Neural cell (in vitro differentiated cells): ENCODE data around the gene TTLL5. TPM values are rescaled to one million over a fixed set of nuclear protein-coding genes. Genes with fewer than 3 reads are reported as not detected.

Source experiments
- H2AFZ ChIP-seq: fragments of 200-600, 300-800 bp; sonication (generic), shearing (Covaris generic); 2 replicates; pipeline ENCODE4 v1.6.0; 2014; ENCODE audit warnings: low read depth, mild to moderate bottlenecking, antibody characterized with exemption, low read length, moderate library complexity
- H3F3A ChIP-seq: fragments of 200-600 bp; shearing (Covaris generic); 2 replicates; pipeline ENCODE4 v1.6.1; 2016; ENCODE audit warnings: mild to moderate bottlenecking, moderate library complexity, mixed read lengths, antibody characterized with exemption, low read length; ENCODE audit not compliant: insufficient read depth, poor library complexity, severe bottlenecking
- H3K27ac ChIP-seq: fragments of 200-600, 300-800 bp; sonication (generic), shearing (Covaris generic); 2 replicates; pipeline ENCODE4 v1.5.1; 2014; ENCODE audit warnings: mild to moderate bottlenecking, low read length, moderate library complexity
- H3K27me3 ChIP-seq: fragments of 300-800, 200-600 bp; sonication (generic), shearing (Covaris generic); 2 replicates; pipeline ENCODE4 v1.6.0; 2014; ENCODE audit warnings: mild to moderate bottlenecking, low read depth, low read length, moderate library complexity; ENCODE audit not compliant: insufficient read depth
- H3K36me3 ChIP-seq: fragments of 300-800, 200-600 bp; sonication (generic), shearing (Covaris generic); 2 replicates; pipeline ENCODE4 v1.5.1; 2014; ENCODE audit warnings: mild to moderate bottlenecking, antibody characterized with exemption, low read length, moderate library complexity; ENCODE audit not compliant: insufficient read depth
- H3K4me2 ChIP-seq: fragments of 300-800, 200-600 bp; sonication (generic), shearing (Covaris generic); 2 replicates; pipeline ENCODE4 v1.6.0; 2014; ENCODE audit warnings: mild to moderate bottlenecking, low read length
- H3K4me3 ChIP-seq: fragments of 300-800, 200-600 bp; sonication (generic), shearing (Covaris generic); 2 replicates; pipeline ENCODE4 v1.5.1; 2014; ENCODE audit warnings: mild to moderate bottlenecking, low read length, moderate library complexity
- H3K79me2 ChIP-seq: fragments of 200-600 bp; shearing (Covaris generic); replicated peaks from 2 replicates; pipeline ENCODE4 v1.6.0; 2014; ENCODE audit warnings: mild to moderate bottlenecking, low read length, moderate library complexity; ENCODE audit not compliant: insufficient read depth
- H3K9ac ChIP-seq: fragments of 300-800, 200-600 bp; sonication (generic), shearing (Covaris generic); 2 replicates; pipeline ENCODE4 v1.6.1; 2016; ENCODE audit warnings: mild to moderate bottlenecking, low read length, mixed read lengths
- H3K9me2 ChIP-seq: fragments of 200-600 bp; shearing (Covaris generic); 2 replicates; pipeline ENCODE4 v1.6.1; 2016; ENCODE audit warnings: mild to moderate bottlenecking, low read length, mixed read lengths; ENCODE audit not compliant: insufficient read depth
- H3K9me3 ChIP-seq: fragments of 200-600, 300-800 bp; sonication (generic), shearing (Covaris generic); 2 replicates; pipeline ENCODE4 v1.6.1; 2016; ENCODE audit warnings: mild to moderate bottlenecking, mixed run types, low read length, moderate library complexity, mixed read lengths
- H4K20me1 ChIP-seq: fragments of 200-600 bp; shearing (Covaris generic); 2 replicates; pipeline ENCODE4 v1.6.1; 2016; ENCODE audit warnings: mild to moderate bottlenecking, mixed run types; ENCODE audit not compliant: insufficient read depth
- EP300 ChIP-seq: fragments of 450-650 bp; conservative IDR thresholded peaks from 2 replicates; pipeline ENCODE4 v1.6.1; 2014; ENCODE audit warnings: antibody characterized with exemption, mild to moderate bottlenecking, moderate library complexity; ENCODE audit not compliant: poor library complexity, severe bottlenecking
- EZH2 ChIP-seq: fragments of 200-600, 300-800 bp; shearing (Covaris generic), sonication (generic); IDR thresholded peaks from 2 replicates; pipeline ENCODE4 v1.6.1; 2014; ENCODE audit warnings: antibody characterized with exemption, low read length, borderline replicate concordance, mild to moderate bottlenecking; ENCODE audit not compliant: insufficient read depth, poor library complexity, severe bottlenecking
- MXI1 ChIP-seq: fragments of 450-650 bp; conservative IDR thresholded peaks from 2 replicates; pipeline ENCODE4 v1.6.1; 2014; ENCODE audit warnings: antibody characterized with exemption, mild to moderate bottlenecking; ENCODE audit not compliant: poor library complexity, severe bottlenecking
- POLR2AphosphoS5 ChIP-seq: IDR thresholded peaks from 2 replicates; pipeline ENCODE4 v1.6.1; 2012
- RAD21 ChIP-seq: fragments of 450-650 bp; conservative IDR thresholded peaks from 2 replicates; pipeline ENCODE4 v1.6.1; 2014; ENCODE audit warnings: antibody characterized with exemption, mild to moderate bottlenecking, moderate library complexity
- SMC3 ChIP-seq: fragments of 450-650 bp; conservative IDR thresholded peaks from 2 replicates; pipeline ENCODE4 v1.6.1; 2014; ENCODE audit warnings: antibody characterized with exemption, mild to moderate bottlenecking, moderate library complexity; ENCODE audit not compliant: poor library complexity
- TAF1 ChIP-seq: IDR thresholded peaks from 2 replicates; pipeline ENCODE4 v1.6.1; 2012; ENCODE audit warnings: low read depth
- polyA plus RNA-seq: library from polyadenylated mRNA; depleted of rRNA; stranded (reverse); fragments of >200 nt; gene quantifications from 2 replicates; pipeline ENCODE4 v1.2.3, GENCODE V29; 2014
- TF ChIP-seq, protein P1 (sequence below): fragments of 450-650 bp; IDR thresholded peaks from 2 replicates; pipeline ENCODE4 v1.5.1; 2014; ENCODE audit warnings: antibody characterized with exemption, mild to moderate bottlenecking, moderate library complexity; ENCODE audit not compliant: poor library complexity, severe bottlenecking
- TF ChIP-seq, protein P2 (sequence below): IDR thresholded peaks from 2 replicates; pipeline ENCODE4 v1.6.1; 2012; ENCODE audit warnings: borderline replicate concordance

The TTLL5 gene
- polyA plus RNA-seq, 1 donor from 2014 or later, result 8.2 TPM

DNA sequence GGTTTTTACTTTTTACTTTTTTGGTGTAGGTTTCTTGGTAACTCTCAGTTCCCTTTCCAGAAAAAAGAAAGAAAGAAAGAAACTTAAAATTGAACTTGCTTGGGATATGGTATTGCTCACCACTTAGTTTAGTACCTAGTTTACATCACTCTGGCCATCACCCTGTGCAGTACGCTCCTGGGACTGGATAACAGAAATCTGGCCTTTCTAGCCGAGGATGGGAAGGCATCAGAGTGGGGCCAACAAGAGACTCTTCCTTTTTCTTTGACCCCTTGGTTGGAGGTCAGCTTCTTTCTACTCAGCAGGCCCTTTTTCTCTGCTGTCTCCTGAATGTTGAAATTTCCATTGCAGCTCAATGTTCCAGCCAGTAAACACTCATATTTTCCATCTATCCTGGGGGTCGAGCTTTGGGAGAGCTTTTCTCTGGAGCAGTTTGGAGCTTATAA is 164.1 kb downstream of the TTLL5 start:
- TF ChIP-seq RAD21 (no peak), TAF1 (no peak), SMC3 (no peak), MXI1 (no peak), POLR2AphosphoS5 (no peak), EZH2 (no peak), EP300 (no peak)
- TF ChIP-seq, protein P1, sequence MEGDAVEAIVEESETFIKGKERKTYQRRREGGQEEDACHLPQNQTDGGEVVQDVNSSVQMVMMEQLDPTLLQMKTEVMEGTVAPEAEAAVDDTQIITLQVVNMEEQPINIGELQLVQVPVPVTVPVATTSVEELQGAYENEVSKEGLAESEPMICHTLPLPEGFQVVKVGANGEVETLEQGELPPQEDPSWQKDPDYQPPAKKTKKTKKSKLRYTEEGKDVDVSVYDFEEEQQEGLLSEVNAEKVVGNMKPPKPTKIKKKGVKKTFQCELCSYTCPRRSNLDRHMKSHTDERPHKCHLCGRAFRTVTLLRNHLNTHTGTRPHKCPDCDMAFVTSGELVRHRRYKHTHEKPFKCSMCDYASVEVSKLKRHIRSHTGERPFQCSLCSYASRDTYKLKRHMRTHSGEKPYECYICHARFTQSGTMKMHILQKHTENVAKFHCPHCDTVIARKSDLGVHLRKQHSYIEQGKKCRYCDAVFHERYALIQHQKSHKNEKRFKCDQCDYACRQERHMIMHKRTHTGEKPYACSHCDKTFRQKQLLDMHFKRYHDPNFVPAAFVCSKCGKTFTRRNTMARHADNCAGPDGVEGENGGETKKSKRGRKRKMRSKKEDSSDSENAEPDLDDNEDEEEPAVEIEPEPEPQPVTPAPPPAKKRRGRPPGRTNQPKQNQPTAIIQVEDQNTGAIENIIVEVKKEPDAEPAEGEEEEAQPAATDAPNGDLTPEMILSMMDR, result no peak
- TF ChIP-seq, protein P2, sequence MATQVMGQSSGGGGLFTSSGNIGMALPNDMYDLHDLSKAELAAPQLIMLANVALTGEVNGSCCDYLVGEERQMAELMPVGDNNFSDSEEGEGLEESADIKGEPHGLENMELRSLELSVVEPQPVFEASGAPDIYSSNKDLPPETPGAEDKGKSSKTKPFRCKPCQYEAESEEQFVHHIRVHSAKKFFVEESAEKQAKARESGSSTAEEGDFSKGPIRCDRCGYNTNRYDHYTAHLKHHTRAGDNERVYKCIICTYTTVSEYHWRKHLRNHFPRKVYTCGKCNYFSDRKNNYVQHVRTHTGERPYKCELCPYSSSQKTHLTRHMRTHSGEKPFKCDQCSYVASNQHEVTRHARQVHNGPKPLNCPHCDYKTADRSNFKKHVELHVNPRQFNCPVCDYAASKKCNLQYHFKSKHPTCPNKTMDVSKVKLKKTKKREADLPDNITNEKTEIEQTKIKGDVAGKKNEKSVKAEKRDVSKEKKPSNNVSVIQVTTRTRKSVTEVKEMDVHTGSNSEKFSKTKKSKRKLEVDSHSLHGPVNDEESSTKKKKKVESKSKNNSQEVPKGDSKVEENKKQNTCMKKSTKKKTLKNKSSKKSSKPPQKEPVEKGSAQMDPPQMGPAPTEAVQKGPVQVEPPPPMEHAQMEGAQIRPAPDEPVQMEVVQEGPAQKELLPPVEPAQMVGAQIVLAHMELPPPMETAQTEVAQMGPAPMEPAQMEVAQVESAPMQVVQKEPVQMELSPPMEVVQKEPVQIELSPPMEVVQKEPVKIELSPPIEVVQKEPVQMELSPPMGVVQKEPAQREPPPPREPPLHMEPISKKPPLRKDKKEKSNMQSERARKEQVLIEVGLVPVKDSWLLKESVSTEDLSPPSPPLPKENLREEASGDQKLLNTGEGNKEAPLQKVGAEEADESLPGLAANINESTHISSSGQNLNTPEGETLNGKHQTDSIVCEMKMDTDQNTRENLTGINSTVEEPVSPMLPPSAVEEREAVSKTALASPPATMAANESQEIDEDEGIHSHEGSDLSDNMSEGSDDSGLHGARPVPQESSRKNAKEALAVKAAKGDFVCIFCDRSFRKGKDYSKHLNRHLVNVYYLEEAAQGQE, result no peak
- no peaks in the 10 kb centered on the region for H3K9me2 ChIP-seq
- no peak overlapping the region for H3K9ac ChIP-seq
- H3K27me3 ChIP-seq, result no peaks in the 10 kb centered on the region
- no peaks in the 10 kb centered on the region for H4K20me1 ChIP-seq
- H2AFZ ChIP-seq, result no peak overlapping the region
- H3K79me2 ChIP-seq, result no peaks in the 10 kb centered on the region
- H3K4me3 ChIP-seq, result no peak overlapping the region
- H3K36me3 ChIP-seq, result no peaks in the 10 kb centered on the region
- H3K27ac ChIP-seq, result no peak overlapping the region
- no peak overlapping the region for H3K4me2 ChIP-seq
- H3K9me3 ChIP-seq, result no peaks in the 10 kb centered on the region
- no peaks in the 10 kb centered on the region for H3F3A ChIP-seq

DNA sequence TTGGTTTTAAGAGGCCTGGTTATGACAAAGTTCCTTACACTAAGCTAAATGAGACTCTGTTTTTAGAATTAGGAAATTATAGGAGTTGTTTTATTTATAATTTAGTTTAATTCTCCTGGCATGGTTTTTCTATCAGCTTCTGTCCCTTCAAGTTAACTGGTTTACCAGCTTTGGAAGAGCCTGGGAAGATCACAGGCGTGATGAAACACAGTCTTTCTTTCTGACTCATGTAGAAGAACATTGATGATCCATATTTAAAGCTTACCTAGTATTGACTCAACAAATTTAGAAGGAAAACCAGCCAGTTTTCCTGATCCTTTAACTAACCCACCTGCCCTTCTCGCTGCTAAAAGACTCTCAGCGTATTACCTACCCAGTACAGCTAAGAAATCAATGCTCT is 165.6 kb downstream of the TTLL5 start:
- no peaks in the 10 kb centered on the region for H3K36me3 ChIP-seq
- TF ChIP-seq, protein P1, result no peak
- TF ChIP-seq SMC3 (no peak), RAD21 (no peak), TAF1 (no peak), EZH2 (no peak)
- no peaks in the 10 kb centered on the region for H3K79me2 ChIP-seq
- no peak overlapping the region for H2AFZ ChIP-seq
- H3K9me3 ChIP-seq, result no peaks in the 10 kb centered on the region
- H3K4me2 ChIP-seq, result no peak overlapping the region
- no peaks in the 10 kb centered on the region for H3F3A ChIP-seq
- no peak overlapping the region for H3K9ac ChIP-seq
- H3K9me2 ChIP-seq, result no peaks in the 10 kb centered on the region
- no peak overlapping the region for H3K4me3 ChIP-seq
- no peak overlapping the region for H3K27ac ChIP-seq
- H3K27me3 ChIP-seq, result no peaks in the 10 kb centered on the region
- H4K20me1 ChIP-seq, result no peaks in the 10 kb centered on the region
